Measurements from ENCODE around the gene PLEKHG4B.

The PLEKHG4B gene

DNA sequence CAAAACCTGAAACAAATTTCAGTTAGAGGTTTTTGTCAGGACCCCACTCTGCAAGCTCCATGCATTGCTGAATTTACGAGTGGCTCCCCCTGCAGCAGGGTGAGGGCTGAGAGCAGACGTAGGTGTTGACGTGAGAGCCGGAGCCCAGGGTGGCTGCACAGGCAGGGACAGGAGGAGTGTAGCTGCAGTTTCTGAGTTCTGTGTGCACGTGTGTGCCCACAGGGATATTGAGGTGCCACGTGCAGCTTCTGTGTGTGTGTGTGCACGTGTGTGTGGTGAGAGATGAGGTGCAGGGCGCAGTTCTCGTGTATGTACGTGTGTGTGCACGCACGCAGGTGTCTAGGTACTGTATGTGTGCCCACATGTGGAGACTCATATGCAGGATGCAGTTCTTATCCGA is 14.6 kb downstream of the PLEKHG4B start:
- Histone ChIP-seq H3K4me1 (ENCODE audit: low read length) (no peaks in the 10 kb centered on the region), H3K4me2 (ENCODE audit: low read depth, low read length) (no peak overlapping the region)
- no peak for DNase-seq

DNA sequence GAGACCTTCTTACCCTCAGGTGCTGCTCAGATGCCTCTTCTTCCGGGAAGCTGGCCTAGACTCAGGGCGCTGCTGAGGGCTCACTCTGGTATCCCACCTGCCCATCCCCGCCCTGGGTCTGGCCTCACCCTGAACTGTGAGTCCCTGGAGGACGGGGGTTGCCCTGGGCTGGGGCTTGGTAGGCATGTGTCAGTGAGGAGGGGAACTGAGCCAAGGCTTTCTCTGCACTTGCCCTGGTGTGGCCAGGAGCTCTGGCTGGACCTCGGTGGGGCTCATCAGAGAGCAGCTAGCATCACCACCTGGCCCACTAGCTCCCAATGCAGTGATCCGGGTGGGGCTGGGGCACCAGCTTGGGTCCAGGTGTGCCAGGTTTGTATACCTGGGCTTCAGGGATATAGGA is 15.6 kb downstream of the PLEKHG4B start:
- DNase-seq, result no peak
- no peak overlapping the region for H3K4me2 ChIP-seq (ENCODE audit: low read depth, low read length)
- H3K4me1 ChIP-seq (ENCODE audit: low read length), result no peaks in the 10 kb centered on the region

More for the DNA sequence above, 14.6 kb downstream of the PLEKHG4B start:
- Histone ChIP-seq H3K9ac (ENCODE audit: low read length) (no peak overlapping the region), H4K20me1 (ENCODE audit: insufficient read depth, low read length) (no peaks in the 10 kb centered on the region), H3K27ac (ENCODE audit: low read length) (no peak overlapping the region), H3K9me3 (replicated peaks; ENCODE audit: insufficient read depth, low read length) (no peaks in the 10 kb centered on the region), H3K27me3 (replicated peaks; ENCODE audit: insufficient read depth, low read length) (peaks cover 4% of the 10 kb centered on the region; the same call in 1 of the 2 replicates), H3K36me3 (replicated peaks; ENCODE audit: insufficient read depth, low read length) (no peaks in the 10 kb centered on the region), H3K79me2 (ENCODE audit: low read length) (no peaks in the 10 kb centered on the region), H3K4me3 (ENCODE audit: low read length) (no peak overlapping the region), H2AFZ (ENCODE audit: low read length) (no peak overlapping the region), H3K9me2 (replicated peaks; ENCODE audit: insufficient read depth, low read length) (no peaks in the 10 kb centered on the region), H3F3A (ENCODE audit: insufficient read depth, low read length) (no peaks in the 10 kb centered on the region)
- TF ChIP-seq EZH2 (optimal IDR thresholded peaks at IDR 0.05; ENCODE audit: low read depth, low read length) (no peak), EZH2phosphoT487 (IDR thresholded peaks at IDR 0.05; ENCODE audit: low read length) (no peak)
- TF ChIP-seq, protein P1, sequence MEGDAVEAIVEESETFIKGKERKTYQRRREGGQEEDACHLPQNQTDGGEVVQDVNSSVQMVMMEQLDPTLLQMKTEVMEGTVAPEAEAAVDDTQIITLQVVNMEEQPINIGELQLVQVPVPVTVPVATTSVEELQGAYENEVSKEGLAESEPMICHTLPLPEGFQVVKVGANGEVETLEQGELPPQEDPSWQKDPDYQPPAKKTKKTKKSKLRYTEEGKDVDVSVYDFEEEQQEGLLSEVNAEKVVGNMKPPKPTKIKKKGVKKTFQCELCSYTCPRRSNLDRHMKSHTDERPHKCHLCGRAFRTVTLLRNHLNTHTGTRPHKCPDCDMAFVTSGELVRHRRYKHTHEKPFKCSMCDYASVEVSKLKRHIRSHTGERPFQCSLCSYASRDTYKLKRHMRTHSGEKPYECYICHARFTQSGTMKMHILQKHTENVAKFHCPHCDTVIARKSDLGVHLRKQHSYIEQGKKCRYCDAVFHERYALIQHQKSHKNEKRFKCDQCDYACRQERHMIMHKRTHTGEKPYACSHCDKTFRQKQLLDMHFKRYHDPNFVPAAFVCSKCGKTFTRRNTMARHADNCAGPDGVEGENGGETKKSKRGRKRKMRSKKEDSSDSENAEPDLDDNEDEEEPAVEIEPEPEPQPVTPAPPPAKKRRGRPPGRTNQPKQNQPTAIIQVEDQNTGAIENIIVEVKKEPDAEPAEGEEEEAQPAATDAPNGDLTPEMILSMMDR (IDR thresholded peaks at IDR 0.05; ENCODE audit: low read length), result no peak

DNA sequence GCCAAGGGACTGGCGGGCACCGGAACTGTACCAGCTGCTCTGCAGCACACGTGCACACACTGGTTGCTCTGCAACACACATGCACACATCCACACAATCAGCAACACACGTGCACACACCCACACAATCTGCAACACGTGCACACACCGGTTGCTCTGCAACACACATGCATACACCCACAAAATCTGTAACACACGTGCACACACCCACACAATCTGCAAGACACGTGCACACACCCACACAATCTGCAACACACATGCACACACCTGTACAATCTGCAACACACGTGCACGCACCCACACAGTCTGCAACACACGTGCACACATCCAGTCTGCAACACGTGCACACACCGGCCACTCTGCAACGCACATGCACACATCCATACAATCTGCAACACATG is 17.9 kb downstream of the PLEKHG4B start:
- no peaks in the 10 kb centered on the region for H3K4me1 ChIP-seq (ENCODE audit: low read length)

More for the DNA sequence above, 15.6 kb downstream of the PLEKHG4B start:
- Histone ChIP-seq H2AFZ (ENCODE audit: low read length) (no peak overlapping the region), H3K9me3 (replicated peaks; ENCODE audit: insufficient read depth, low read length) (no peaks in the 10 kb centered on the region), H3K9me2 (replicated peaks; ENCODE audit: insufficient read depth, low read length) (no peaks in the 10 kb centered on the region), H3K4me3 (ENCODE audit: low read length) (no peak overlapping the region), H4K20me1 (ENCODE audit: insufficient read depth, low read length) (no peaks in the 10 kb centered on the region), H3K79me2 (ENCODE audit: low read length) (no peaks in the 10 kb centered on the region), H3K9ac (ENCODE audit: low read length) (no peak overlapping the region), H3F3A (ENCODE audit: insufficient read depth, low read length) (no peaks in the 10 kb centered on the region), H3K27ac (ENCODE audit: low read length) (no peak overlapping the region), H3K36me3 (replicated peaks; ENCODE audit: insufficient read depth, low read length) (no peaks in the 10 kb centered on the region), H3K27me3 (replicated peaks; ENCODE audit: insufficient read depth, low read length) (peaks cover 4% of the 10 kb centered on the region; the same call in 1 of the 2 replicates)
- TF ChIP-seq EZH2 (optimal IDR thresholded peaks at IDR 0.05; ENCODE audit: low read depth, low read length), result no peak
- no peak for TF ChIP-seq EZH2phosphoT487 (IDR thresholded peaks at IDR 0.05; ENCODE audit: low read length)
- TF ChIP-seq, protein P1 (IDR thresholded peaks at IDR 0.05; ENCODE audit: low read length), result no peak

More for the DNA sequence above, 17.9 kb downstream of the PLEKHG4B start:
- H3F3A ChIP-seq (ENCODE audit: insufficient read depth, low read length), result no peaks in the 10 kb centered on the region
- H3K9me2 ChIP-seq (replicated peaks; ENCODE audit: insufficient read depth, low read length), result no peaks in the 10 kb centered on the region
- no peaks in the 10 kb centered on the region for H3K36me3 ChIP-seq (replicated peaks; ENCODE audit: insufficient read depth, low read length)
- no peaks in the 10 kb centered on the region for H4K20me1 ChIP-seq (ENCODE audit: insufficient read depth, low read length)
- no peak overlapping the region for H2AFZ ChIP-seq (ENCODE audit: low read length)
- TF ChIP-seq, protein P1 (IDR thresholded peaks at IDR 0.05; ENCODE audit: low read length), result no peak
- no peak for TF ChIP-seq EZH2 (optimal IDR thresholded peaks at IDR 0.05; ENCODE audit: low read depth, low read length)
- no peak for TF ChIP-seq EZH2phosphoT487 (IDR thresholded peaks at IDR 0.05; ENCODE audit: low read length)
- H3K27me3 ChIP-seq (replicated peaks; ENCODE audit: insufficient read depth, low read length), result peaks cover 4% of the 10 kb centered on the region; the same call in 1 of the 2 replicates
- no peak overlapping the region for H3K4me3 ChIP-seq (ENCODE audit: low read length)
- H3K9ac ChIP-seq (ENCODE audit: low read length), result no peak overlapping the region
- H3K9me3 ChIP-seq (replicated peaks; ENCODE audit: insufficient read depth, low read length), result no peaks in the 10 kb centered on the region
- no peaks in the 10 kb centered on the region for H3K79me2 ChIP-seq (ENCODE audit: low read length)
- H3K27ac ChIP-seq (ENCODE audit: low read length), result no peak overlapping the region
- H3K4me2 ChIP-seq (ENCODE audit: low read depth, low read length), result no peak overlapping the region
- DNase-seq, result no peak

All from MM.1S (cell line).